Smooth muscle cell of the pulmonary artery (primary cell): ENCODE measurements around the gene SEPTIN2. TPM values are rescaled to one million over a fixed set of nuclear protein-coding genes. Genes with fewer than 3 reads are reported as not detected.

ENCODE experiments used
- total RNA-seq: library from RNA; depleted of rRNA; stranded (reverse); fragments of >200 nt; gene quantifications from 2 replicates; pipeline ENCODE4 v1.2.3, GENCODE V29; 2014

SEPTIN2 gene
- total RNA-seq: 452 and 457 TPM in 2 replicates

GRCh38 chr2:241315879-241316631 lies at the start of gene SEPTIN2:
SEPTIN2 (plus strand) TSS chr2:241315925; CDS start chr2:241324233, 8,308 bp downstream.

GRCh38 chr2:241315093-241315878 lies 439 bp upstream of the SEPTIN2 start, which contains the start of gene HDLBP:
HDLBP (minus strand) TSS chr2:241315672; CDS start chr2:241266869, 48,803 bp downstream.

DNA sequence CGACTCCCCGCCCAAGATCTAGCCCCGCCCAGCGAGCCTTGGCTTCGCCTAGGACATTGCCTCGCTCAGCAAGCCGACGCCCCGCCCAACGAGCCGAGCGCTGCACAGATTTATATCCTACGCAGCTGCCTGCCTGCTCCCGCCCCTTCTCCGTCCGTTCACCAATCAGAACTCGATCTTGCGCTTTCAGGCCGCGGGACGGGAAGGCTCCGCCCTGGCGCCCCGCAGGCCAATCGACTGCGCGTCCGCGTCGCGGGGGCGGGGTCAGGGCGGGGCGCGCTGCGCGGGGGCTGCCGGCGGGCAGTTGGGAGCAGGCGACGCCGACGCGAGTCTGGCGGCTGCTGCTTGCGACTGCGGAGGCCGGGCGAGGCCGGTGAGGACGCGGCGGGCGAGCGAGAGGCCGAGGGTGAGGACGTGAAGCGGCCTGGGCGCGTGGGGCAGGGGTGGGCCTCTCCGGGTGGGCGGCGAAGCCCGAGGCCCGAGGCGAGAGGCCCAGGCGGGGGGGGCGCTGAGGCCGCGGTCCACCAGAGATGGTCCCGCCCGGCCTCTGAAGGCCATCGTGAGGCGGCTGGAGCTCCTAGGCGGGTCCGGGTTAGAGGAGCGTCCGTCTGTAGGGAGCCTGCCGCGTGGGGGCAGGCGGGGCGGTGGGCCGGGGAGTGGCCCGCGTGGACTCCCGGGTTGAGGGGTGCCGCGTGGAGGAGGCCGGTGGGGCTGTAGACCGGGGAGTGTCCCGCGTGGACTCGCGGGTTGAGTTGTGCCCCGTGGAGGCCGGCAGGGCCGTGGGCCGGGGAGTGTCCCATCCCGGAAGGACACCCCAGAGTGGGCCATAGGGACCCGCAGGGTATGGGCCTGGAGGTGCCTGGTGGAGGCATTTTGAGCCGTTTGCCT lies 40.5 kb downstream of the SEPTIN2 start, which contains the start of gene FARP2:
TSS of gene FARP2 (plus strand) at position 303 of the 888 bp plus-strand sequence. CDS start 16,823 bp downstream, outside the sequence.

Other genes starting within 250 kb of the SEPTIN2 start
- gene MTERF4, start 213.6 kb upstream of the SEPTIN2 start, total RNA-seq: 31.3 and 38.3 TPM in 2 replicates
- 2.4 TPM in 2 replicates for gene PASK, start 166.5 kb upstream of the SEPTIN2 start, total RNA-seq
- gene PPP1R7, start 165.5 kb upstream of the SEPTIN2 start, total RNA-seq: 29.0 and 37.9 TPM in 2 replicates
- gene ANO7, start 127.2 kb upstream of the SEPTIN2 start, total RNA-seq: 1.0 and 1.7 TPM in 2 replicates
- 1,582 and 1,585 TPM in 2 replicates for gene HDLBP, start 253 bp upstream of the SEPTIN2 start, total RNA-seq
- gene FARP2, start 40.4 kb downstream of the SEPTIN2 start, total RNA-seq: 40.2 and 49.1 TPM in 2 replicates
- 189 and 239 TPM in 2 replicates for gene STK25, start 192.7 kb downstream of the SEPTIN2 start, total RNA-seq
- gene BOK, start 242.8 kb downstream of the SEPTIN2 start, total RNA-seq: 13.4 and 14.5 TPM in 2 replicates